Chondrocyte (in vitro differentiated cells): ENCODE data around the gene ANKRD34B. TPM values are rescaled to one million over a fixed set of nuclear protein-coding genes. Genes with fewer than 3 reads are reported as not detected.

ENCODE experiments used
- DNase-seq: peaks from one replicate; pipeline ENCODE4 v3.0.0; 2021; ENCODE audit warnings: mixed read lengths, low spot score
- H3K27ac Mint-ChIP-seq: one replicate; pipeline ENCODE4 v1.8.0; 2021; ENCODE audit warnings: mild to moderate bottlenecking, moderate library complexity, mixed read lengths; ENCODE audit not compliant: unreplicated experiment
- H3K27me3 Mint-ChIP-seq: 2 replicates; pipeline ENCODE4 v1.8.0; 2021; ENCODE audit warnings: low read depth, mixed read lengths
- H3K36me3 Mint-ChIP-seq: 2 replicates; pipeline ENCODE4 v1.8.0; 2021; ENCODE audit warnings: low read depth, mixed read lengths
- H3K4me1 Mint-ChIP-seq: 2 replicates; pipeline ENCODE4 v1.8.0; 2021; ENCODE audit warnings: low read depth, mild to moderate bottlenecking, mixed read lengths
- H3K4me3 Mint-ChIP-seq: one replicate; pipeline ENCODE4 v1.8.0; 2021; ENCODE audit warnings: mild to moderate bottlenecking, moderate library complexity, mixed read lengths; ENCODE audit not compliant: unreplicated experiment
- H3K9me3 Mint-ChIP-seq: 2 replicates; pipeline ENCODE4 v1.8.0; 2021; ENCODE audit warnings: low read depth, mixed read lengths
- CTCF ChIP-seq: fragments of 200-600 bp; sonication (generic); IDR thresholded peaks from 2 replicates; pipeline ENCODE4 v1.5.0; 2021; ENCODE audit warnings: antibody characterized with exemption, mild to moderate bottlenecking, moderate library complexity
- total RNA-seq: library from RNA; stranded (reverse); gene quantifications from 3 replicates; pipeline ENCODE4 v1.2.1, GENCODE V29; 2021

Gene ANKRD34B
- total RNA-seq, 1 donor from 2014 or later, result not detected

- no peak for TF ChIP-seq CTCF
- Mint-ChIP-seq H3K4me3 (no peak overlapping the region), H3K27ac (no peak overlapping the region), H3K4me1 (no peaks in the 10 kb centered on the region), H3K9me3 (no peaks in the 10 kb centered on the region), H3K27me3 (peaks cover 50% of the 10 kb centered on the region), H3K36me3 (no peaks in the 10 kb centered on the region)
- no peak for DNase-seq
Observed at GRCh38 chr5:80559244-80559643, 10.8 kb downstream of the ANKRD34B start.

GRCh38 chr5:80555099-80555498 is 15.0 kb downstream of the ANKRD34B start:
- H3K27me3 Mint-ChIP-seq, result peaks cover 40% of the 10 kb centered on the region
- no peaks in the 10 kb centered on the region for H3K36me3 Mint-ChIP-seq
- DNase-seq, result no peak
- H3K4me3 Mint-ChIP-seq, result no peak overlapping the region
- no peak overlapping the region for H3K27ac Mint-ChIP-seq
- no peaks in the 10 kb centered on the region for H3K4me1 Mint-ChIP-seq
- no peak for TF ChIP-seq CTCF
- no peaks in the 10 kb centered on the region for H3K9me3 Mint-ChIP-seq

DNA sequence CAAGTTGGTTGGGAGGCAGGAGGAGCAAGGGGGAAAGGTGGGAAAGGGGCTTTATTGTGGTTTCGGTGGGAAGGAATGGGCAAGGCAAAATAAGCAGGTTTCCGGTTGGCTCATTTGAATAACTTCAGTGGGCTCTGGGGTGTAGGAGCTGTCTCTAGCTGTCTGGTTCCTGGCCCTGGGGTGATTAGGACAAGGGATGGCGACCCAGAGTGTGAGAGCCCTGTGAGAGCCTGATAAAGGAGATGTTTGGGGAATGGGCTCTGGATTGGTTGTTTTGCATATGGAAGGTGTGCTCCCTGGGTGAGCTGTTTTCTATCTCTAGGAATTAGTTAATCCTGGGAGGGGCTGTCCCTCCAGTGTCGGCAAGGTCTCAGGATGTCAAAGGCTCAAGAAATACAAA is 15.4 kb downstream of the ANKRD34B start:
- no peak for TF ChIP-seq CTCF
- H3K27me3 Mint-ChIP-seq, result peaks cover 43% of the 10 kb centered on the region
- H3K4me3 Mint-ChIP-seq, result no peak overlapping the region
- DNase-seq, result no peak
- H3K36me3 Mint-ChIP-seq, result no peaks in the 10 kb centered on the region
- no peaks in the 10 kb centered on the region for H3K4me1 Mint-ChIP-seq
- no peak overlapping the region for H3K27ac Mint-ChIP-seq
- no peaks in the 10 kb centered on the region for H3K9me3 Mint-ChIP-seq

DNA sequence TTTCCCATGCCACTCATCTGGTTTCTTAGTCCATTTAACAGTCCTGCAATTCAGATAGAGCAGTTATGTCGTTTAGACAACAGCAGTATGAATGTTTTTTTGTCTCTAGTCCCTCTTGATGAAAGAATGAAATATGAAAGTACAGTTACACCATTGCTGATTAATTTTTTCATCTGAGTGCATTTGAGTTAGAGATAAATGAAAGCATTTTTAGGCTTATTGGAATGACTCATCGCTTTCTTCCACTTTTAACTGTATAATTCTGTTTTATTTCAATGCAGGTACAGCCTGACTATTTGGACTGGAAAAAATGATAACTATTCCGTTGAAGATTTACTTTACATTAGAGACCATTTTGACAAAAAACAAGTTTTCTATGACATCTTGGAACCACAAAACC is 28.7 kb downstream of the ANKRD34B start:
- no peak for TF ChIP-seq CTCF
- no peaks in the 10 kb centered on the region for H3K36me3 Mint-ChIP-seq
- H3K27me3 Mint-ChIP-seq, result no peaks in the 10 kb centered on the region
- no peak for DNase-seq
- peaks cover 7% of the 10 kb centered on the region for H3K9me3 Mint-ChIP-seq
- H3K4me3 Mint-ChIP-seq, result no peak overlapping the region
- H3K4me1 Mint-ChIP-seq, result no peaks in the 10 kb centered on the region
- no peak overlapping the region for H3K27ac Mint-ChIP-seq

- Mint-ChIP-seq H3K27ac (no peak overlapping the region), H3K4me3 (no peak overlapping the region), H3K27me3 (no peaks in the 10 kb centered on the region), H3K9me3 (peaks cover 11% of the 10 kb centered on the region), H3K4me1 (no peaks in the 10 kb centered on the region), H3K36me3 (no peaks in the 10 kb centered on the region)
- TF ChIP-seq CTCF, result no peak
- DNase-seq, result no peak
Observed at GRCh38 chr5:80540691-80541090, 29.4 kb downstream of the ANKRD34B start.
